ENCODE data around the gene DOCK11.

DOCK11 gene

GRCh38 chrX:118634336-118634735, 138.7 kb downstream of the DOCK11 start:
- DNase-seq: no peak

GRCh38 chrX:118637997-118638396, 142.4 kb downstream of the DOCK11 start:
- DNase-seq: no peak

- no peak for DNase-seq
These were observed 148.8 kb downstream of the DOCK11 start for GRCh38 chrX:118644378-118644777.

- DNase-seq: no peak
These were observed 157.1 kb downstream of the DOCK11 start for GRCh38 chrX:118652717-118653116.

- no peak for DNase-seq
These were observed 158.7 kb downstream of the DOCK11 start for GRCh38 chrX:118654331-118654730.

- no peak for DNase-seq
These were observed 160.1 kb downstream of the DOCK11 start for GRCh38 chrX:118655561-118656246.

GRCh38 chrX:118657413-118657812, 161.8 kb downstream of the DOCK11 start:
- DNase-seq: no peak

- DNase-seq: no peak
These were observed 164.5 kb downstream of the DOCK11 start for GRCh38 chrX:118660085-118660484.

- DNase-seq: no peak
These were observed 169.6 kb downstream of the DOCK11 start for GRCh38 chrX:118665204-118665603.

GRCh38 chrX:118666521-118666920, 170.9 kb downstream of the DOCK11 start:
- DNase-seq: no peak

GRCh38 chrX:118669435-118669834, 173.8 kb downstream of the DOCK11 start:
- DNase-seq: no peak

- DNase-seq: no peak
These were observed 179.8 kb downstream of the DOCK11 start for GRCh38 chrX:118675326-118675965.

GRCh38 chrX:118675966-118676349, 180.3 kb downstream of the DOCK11 start:
- no peak for DNase-seq

- DNase-seq: no peak
These were observed 181.7 kb downstream of the DOCK11 start for GRCh38 chrX:118677318-118677717.

- no peak for DNase-seq
These were observed 183.7 kb downstream of the DOCK11 start for GRCh38 chrX:118679290-118679689.

GRCh38 chrX:118682258-118683014, 186.8 kb downstream of the DOCK11 start:
- DNase-seq: no peak

GRCh38 chrX:118685393-118685792, 189.8 kb downstream of the DOCK11 start:
- DNase-seq: no peak

- DNase-seq: no peak
These were observed 193.3 kb downstream of the DOCK11 start for GRCh38 chrX:118688935-118689334.

GRCh38 chrX:118693843-118694242, 198.2 kb downstream of the DOCK11 start:
- DNase-seq: no peak

GRCh38 chrX:118694638-118695037, 199.0 kb downstream of the DOCK11 start:
- DNase-seq: no peak

- DNase-seq: no peak
These were observed 203.0 kb downstream of the DOCK11 start for GRCh38 chrX:118698516-118699170.

- no peak for DNase-seq
These were observed 207.1 kb downstream of the DOCK11 start for GRCh38 chrX:118702741-118703140.

- no peak for DNase-seq
These were observed 211.1 kb downstream of the DOCK11 start for GRCh38 chrX:118706681-118707080.

Data from right forelimb (tissue), 1 donor.